Natural killer cell (primary cell): ENCODE results near the gene TPRN. TPM values are rescaled to one million over a fixed set of nuclear protein-coding genes. Genes with fewer than 3 reads are reported as not detected.
A peak's percentile ranks its signal among the peaks of the same experiment; 100 is the strongest.
"Not testable (repeated sequence)": the region's sequence is repeated elsewhere in the genome, so short reads cannot be mapped to it uniquely, and the experiment has no call there.

Experiments
- ATAC-seq, 3 donors: fragments of 150-1000 bp in 2 of 3; fragments of 200-7000 bp in 1 of 3; cut with Tn5 transposase; 1 replicate in 1 of 3; 2 replicates in 2 of 3; pipeline ENCODE4 v1.10.0; 2021; ENCODE audit warnings: mild to moderate bottlenecking in 2 of 3, moderate library complexity in 2 of 3
- DNase-seq, 2 donors: peaks; one replicate each; pipeline versions ENCODE4 v3.0.0 to v3.0.0-alpha.2; 2013 to 2021; ENCODE audit warnings: mixed read lengths in 1 of 2
- H3K27ac ChIP-seq: one replicate; pipeline ENCODE4 v1.5.1; 2013; ENCODE audit warnings: mild to moderate bottlenecking, low read length
- H3K27me3 ChIP-seq: one replicate; pipeline ENCODE4 v1.6.1; 2013; ENCODE audit warnings: low read length; ENCODE audit not compliant: control insufficient read depth, insufficient read depth
- H3K36me3 ChIP-seq: one replicate; pipeline ENCODE4 v1.6.1; 2013; ENCODE audit warnings: low read length; ENCODE audit not compliant: control insufficient read depth, insufficient read depth
- H3K4me1 ChIP-seq: one replicate; pipeline ENCODE4 v1.6.1; 2013; ENCODE audit warnings: low read length; ENCODE audit not compliant: control insufficient read depth, insufficient read depth
- H3K4me3 ChIP-seq: one replicate; pipeline ENCODE4 v1.5.1; 2013; ENCODE audit warnings: low read length
- H3K9me3 ChIP-seq: one replicate; pipeline ENCODE4 v1.6.1; 2013; ENCODE audit warnings: low read length; ENCODE audit not compliant: control insufficient read depth, insufficient read depth
- H3K27ac Mint-ChIP-seq, 2 donors: one replicate each; pipeline ENCODE4 v1.8.0; 2022; ENCODE audit warnings: mild to moderate bottlenecking in 2 of 2, mixed read lengths in 2 of 2, moderate library complexity in 1 of 2
- H3K27me3 Mint-ChIP-seq, 2 donors: one replicate each; pipeline ENCODE4 v1.8.0; 2022; ENCODE audit warnings: low read depth in 2 of 2, mixed read lengths in 2 of 2
- H3K36me3 Mint-ChIP-seq: one replicate; pipeline ENCODE4 v1.8.0; 2022; ENCODE audit warnings: mixed read lengths
- H3K4me1 Mint-ChIP-seq, 2 donors: one replicate each; pipeline ENCODE4 v1.8.0; 2022; ENCODE audit warnings: mixed read lengths in 2 of 2
- H3K4me3 Mint-ChIP-seq: one replicate; pipeline ENCODE4 v1.8.0; 2022; ENCODE audit warnings: mild to moderate bottlenecking, moderate library complexity, mixed read lengths
- H3K9me3 Mint-ChIP-seq, 2 donors: one replicate each; pipeline ENCODE4 v1.8.0; 2022; ENCODE audit warnings: mixed read lengths in 2 of 2
- WGBS: methylation state at CpG from one replicate; pipeline ENCODE4 v1.1.7; 2013; ENCODE audit warnings: missing lambda C conversion rate; ENCODE audit not compliant: insufficient coverage; 5-methylcytosine and 5-hydroxymethylcytosine counted together
- intact Hi-C: fragments of 100-400 bp; cut with micrococcal nuclease; formaldehyde crosslinking; loops from one replicate; pipeline ENCODE4 v1.14.2; 2022
- total RNA-seq, 4 donors: library from RNA; stranded (reverse); fragments of 120-200 nt in 1 of 4; gene quantifications; one replicate each; pipeline versions ENCODE4 v1.2.3 to v1.2.4, GENCODE V29; 2013 to 2022
- TF ChIP-seq, protein P1 (sequence below): fragments of 200-600 bp; IDR thresholded peaks from one replicate; pipeline ENCODE4 v1.8.0; 2022; ENCODE audit warnings: antibody characterized with exemption

The TPRN gene
- total RNA-seq, 3 donors from 2014 or later (not counting 1 experiment from before 2014, with no cell fraction given): 8.2 to 10.6 (median 8.4) TPM

DNA sequence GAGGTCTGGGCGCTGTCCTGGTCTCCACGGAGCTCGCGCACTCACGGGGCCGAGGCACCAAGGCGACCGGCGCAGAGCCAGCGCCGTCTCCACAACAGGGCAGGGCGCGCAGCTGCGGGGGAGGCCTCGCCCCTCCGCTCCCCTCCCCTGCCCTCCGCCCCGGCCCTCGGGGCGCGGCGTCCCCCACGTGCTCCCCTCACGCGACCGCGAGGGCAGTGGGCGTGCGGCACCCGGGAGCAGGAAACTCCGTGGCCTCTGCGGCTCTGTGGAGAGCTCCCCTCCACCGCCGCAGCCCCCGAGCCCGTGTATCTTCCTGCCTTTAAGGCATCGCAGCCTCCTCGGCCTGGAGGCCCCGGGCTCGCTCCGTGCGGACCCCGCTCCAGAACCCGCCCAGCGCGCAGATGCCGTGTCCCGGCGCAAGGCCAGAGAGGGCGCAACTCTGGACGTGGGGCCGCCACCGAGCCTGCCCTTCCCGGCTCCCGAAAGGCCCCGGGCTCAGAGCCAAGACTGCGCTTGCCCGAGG is 39.8 kb upstream of the TPRN start:
- Mint-ChIP-seq H3K36me3 (no peaks in the 10 kb centered on the region), H3K4me3 (peak overlapping the region; percentile 76), H3K4me1 (peaks cover 19 to 35% of the 10 kb centered on the region in 2 donors), H3K27me3 (peaks cover 0 to 4% of the 10 kb centered on the region in 2 donors), H3K27ac (peak overlapping the region; percentile 86 to 94), H3K9me3 (no peaks in the 10 kb centered on the region)
- intact Hi-C loops: loop anchor here (5.0 kb wide), 2 partner anchors 38 to 448 kb away; partner anchors contain the start of genes TMEM141 and TPRN
- peak overlapping the region; percentile 81 for H3K27ac ChIP-seq
- DNase-seq: peak in 1 of 2 donors; percentile 87
- H3K9me3 ChIP-seq: no peaks in the 10 kb centered on the region
- H3K27me3 ChIP-seq: no peaks in the 10 kb centered on the region
- under 1% methylated on average over 58 of the region's 58 CpGs for WGBS
- TF ChIP-seq, protein P1, sequence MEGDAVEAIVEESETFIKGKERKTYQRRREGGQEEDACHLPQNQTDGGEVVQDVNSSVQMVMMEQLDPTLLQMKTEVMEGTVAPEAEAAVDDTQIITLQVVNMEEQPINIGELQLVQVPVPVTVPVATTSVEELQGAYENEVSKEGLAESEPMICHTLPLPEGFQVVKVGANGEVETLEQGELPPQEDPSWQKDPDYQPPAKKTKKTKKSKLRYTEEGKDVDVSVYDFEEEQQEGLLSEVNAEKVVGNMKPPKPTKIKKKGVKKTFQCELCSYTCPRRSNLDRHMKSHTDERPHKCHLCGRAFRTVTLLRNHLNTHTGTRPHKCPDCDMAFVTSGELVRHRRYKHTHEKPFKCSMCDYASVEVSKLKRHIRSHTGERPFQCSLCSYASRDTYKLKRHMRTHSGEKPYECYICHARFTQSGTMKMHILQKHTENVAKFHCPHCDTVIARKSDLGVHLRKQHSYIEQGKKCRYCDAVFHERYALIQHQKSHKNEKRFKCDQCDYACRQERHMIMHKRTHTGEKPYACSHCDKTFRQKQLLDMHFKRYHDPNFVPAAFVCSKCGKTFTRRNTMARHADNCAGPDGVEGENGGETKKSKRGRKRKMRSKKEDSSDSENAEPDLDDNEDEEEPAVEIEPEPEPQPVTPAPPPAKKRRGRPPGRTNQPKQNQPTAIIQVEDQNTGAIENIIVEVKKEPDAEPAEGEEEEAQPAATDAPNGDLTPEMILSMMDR: no peak
- peak overlapping the region; percentile 46 for H3K4me3 ChIP-seq
- peak; percentile 22 to 43 (median 32) for ATAC-seq
- H3K36me3 ChIP-seq: peaks cover 17% of the 10 kb centered on the region
- peaks cover 59% of the 10 kb centered on the region for H3K4me1 ChIP-seq

DNA sequence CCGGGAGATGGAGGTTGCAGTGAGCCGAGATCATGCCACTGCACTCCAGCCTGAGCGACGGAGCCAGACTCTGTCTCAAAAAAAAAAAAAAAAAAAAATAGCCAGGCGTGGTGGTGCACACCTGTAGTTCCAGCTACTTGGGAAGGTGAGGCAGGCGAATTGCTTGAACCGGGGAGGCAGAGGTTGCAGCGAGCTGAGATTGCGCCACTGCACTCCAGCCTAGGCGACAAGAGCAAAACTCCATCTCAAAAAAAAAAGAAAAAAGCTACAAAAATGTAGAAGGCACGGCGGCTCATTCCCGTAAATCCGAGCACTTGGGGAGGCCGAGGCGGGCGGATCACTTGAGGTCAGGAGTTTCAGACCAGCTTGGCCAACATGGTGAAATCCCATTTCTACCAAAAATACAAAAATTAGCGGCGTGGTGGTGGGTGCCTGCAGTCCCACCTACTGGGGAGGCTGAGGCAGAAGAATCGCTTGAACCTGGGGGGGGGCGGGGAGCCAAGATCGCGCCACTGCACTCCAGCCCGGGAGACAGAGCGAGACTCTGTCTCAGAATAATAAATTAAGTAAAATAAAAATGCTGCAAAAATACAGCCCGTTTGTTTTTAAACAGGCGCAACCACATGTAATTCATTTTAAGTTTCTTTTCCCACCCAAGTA is 39.1 kb upstream of the TPRN start:
- not testable (repeated sequence) for ATAC-seq, H3K9me3 Mint-ChIP-seq, H3K9me3 ChIP-seq, DNase-seq, H3K27me3 ChIP-seq, H3K36me3 Mint-ChIP-seq, H3K27me3 Mint-ChIP-seq
- peak overlapping the region; percentile 76 for H3K4me3 Mint-ChIP-seq
- intact Hi-C loops: loop anchor here (5.0 kb wide), 2 partner anchors 37 to 447 kb away; partner anchors contain the start of genes TMEM141 and TPRN
- Histone ChIP-seq H3K36me3 (peaks cover 17% of the 10 kb centered on the region), H3K4me1 (peaks cover 64% of the 10 kb centered on the region), H3K27ac (peak overlapping the region; percentile 49), H3K4me3 (peak overlapping the region; percentile 46)
- peaks cover 19 to 41% of the 10 kb centered on the region in 2 donors for H3K4me1 Mint-ChIP-seq
- 55% methylated on average over 27 of the region's 27 CpGs for WGBS
- H3K27ac Mint-ChIP-seq: peak overlapping the region; percentile 67 to 94

DNA sequence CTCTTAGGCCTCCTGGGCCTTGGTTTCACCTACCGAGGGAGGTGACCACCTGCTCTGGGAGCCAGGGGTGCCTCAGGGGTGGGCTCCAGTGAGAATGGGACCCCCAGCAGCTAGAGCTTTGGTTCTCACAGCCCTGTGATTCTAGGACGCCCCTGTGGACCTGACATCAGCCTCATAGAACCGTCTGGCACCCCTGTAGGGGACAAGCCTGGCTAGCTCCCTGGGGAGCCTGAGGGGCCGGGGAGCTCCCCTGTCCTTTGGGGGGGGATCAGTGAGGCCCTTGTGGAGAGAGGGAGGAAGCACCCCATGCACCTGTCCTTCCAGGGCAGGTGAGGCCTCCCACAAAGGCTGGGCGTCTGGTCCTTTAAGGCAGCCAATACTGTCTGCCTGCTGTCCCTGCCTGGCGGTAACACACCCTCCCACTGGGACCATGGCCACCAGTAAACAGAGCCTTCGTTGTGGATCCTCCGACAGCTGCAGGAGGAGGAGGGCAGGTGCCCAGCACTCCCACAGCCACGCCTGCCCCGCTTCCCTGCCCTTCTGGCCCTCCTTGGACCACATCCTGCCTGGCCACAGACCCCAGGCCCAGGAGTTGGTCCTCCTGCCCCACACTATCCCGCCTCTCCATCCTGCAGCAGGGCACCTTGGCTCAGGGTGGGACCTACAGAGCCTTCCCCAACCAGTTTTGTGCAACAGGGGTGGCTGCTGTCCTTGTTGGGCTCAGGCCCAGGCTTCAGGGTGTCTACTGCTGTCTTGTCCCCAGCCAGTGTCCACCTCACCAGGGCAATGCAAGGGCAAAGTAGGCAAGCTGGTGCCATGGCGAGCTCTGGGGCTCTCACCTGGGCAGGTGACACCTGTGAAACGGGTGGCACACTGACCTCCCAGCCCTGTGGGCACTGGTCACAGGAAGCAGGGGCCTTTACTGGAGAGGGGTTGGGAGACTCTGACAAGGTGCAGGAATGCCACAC is 37.5 kb upstream of the TPRN start:
- WGBS: 87% methylated on average over 13 of the region's 13 CpGs
- no peak overlapping the region for H3K4me3 ChIP-seq

More for the DNA sequence above, 37.5 kb upstream of the TPRN start:
- no peak overlapping the region for H3K27ac Mint-ChIP-seq
- intact Hi-C loops: no loop called here
- no peak overlapping the region for H3K4me3 Mint-ChIP-seq
- H3K36me3 Mint-ChIP-seq: no peaks in the 10 kb centered on the region
- Histone ChIP-seq H3K9me3 (no peaks in the 10 kb centered on the region), H3K27ac (no peak overlapping the region), H3K4me1 (peaks cover 68% of the 10 kb centered on the region), H3K27me3 (no peaks in the 10 kb centered on the region), H3K36me3 (peaks cover 10% of the 10 kb centered on the region)
- TF ChIP-seq, protein P1: no peak
- DNase-seq: no peak
- H3K4me1 Mint-ChIP-seq: peaks cover 16 to 34% of the 10 kb centered on the region in 2 donors
- no peak for ATAC-seq
- peaks cover 0 to 10% of the 10 kb centered on the region in 2 donors for H3K27me3 Mint-ChIP-seq
- no peaks in the 10 kb centered on the region for H3K9me3 Mint-ChIP-seq
